ENCODE measurements around the gene DLG3.

The DLG3 gene

GRCh38 chrX:70494441-70494840 lies 49.8 kb downstream of the DLG3 start:
- no peak for TF ChIP-seq CTCF (IDR thresholded peaks at IDR 0.05; ENCODE audit: low read length)
- no peak for TF ChIP-seq EZH2 (IDR thresholded peaks at IDR 0.05; ENCODE audit: borderline replicate concordance, low read length)
- Histone ChIP-seq H3K4me1 (ENCODE audit: insufficient read depth, low read length, severe bottlenecking) (no peaks in the 10 kb centered on the region), H3K9ac (ENCODE audit: low read length) (no peak overlapping the region), H3K9me2 (ENCODE audit: low read depth, low read length) (no peaks in the 10 kb centered on the region), H4K20me1 (ENCODE audit: insufficient read depth, low read length) (no peaks in the 10 kb centered on the region), H3K27ac (ENCODE audit: low read depth, low read length, poor library complexity, severe bottlenecking) (no peak overlapping the region), H3K4me2 (ENCODE audit: low read length) (no peak overlapping the region), H2AFZ (ENCODE audit: low read length) (no peak overlapping the region), H3K36me3 (ENCODE audit: insufficient read depth, low read length) (peaks cover 22% of the 10 kb centered on the region), H3K27me3 (ENCODE audit: insufficient read depth, low read length) (no peaks in the 10 kb centered on the region), H3K79me2 (ENCODE audit: insufficient read depth, low read length) (no peaks in the 10 kb centered on the region), H3K4me3 (ENCODE audit: low read depth, low read length, poor library complexity, severe bottlenecking) (no peak overlapping the region), H3F3A (ENCODE audit: insufficient read depth, low read length) (no peaks in the 10 kb centered on the region), H3K9me3 (ENCODE audit: low read length) (no peaks in the 10 kb centered on the region)

GRCh38 chrX:70496491-70496890 lies 51.9 kb downstream of the DLG3 start:
- Histone ChIP-seq H3K4me3 (ENCODE audit: low read depth, low read length, poor library complexity, severe bottlenecking) (no peak overlapping the region), H3K9me3 (ENCODE audit: low read length) (no peaks in the 10 kb centered on the region), H4K20me1 (ENCODE audit: insufficient read depth, low read length) (no peaks in the 10 kb centered on the region), H3F3A (ENCODE audit: insufficient read depth, low read length) (no peaks in the 10 kb centered on the region), H3K9ac (ENCODE audit: low read length) (no peak overlapping the region), H3K79me2 (ENCODE audit: insufficient read depth, low read length) (no peaks in the 10 kb centered on the region), H3K27me3 (ENCODE audit: insufficient read depth, low read length) (no peaks in the 10 kb centered on the region), H2AFZ (ENCODE audit: low read length) (no peak overlapping the region), H3K9me2 (ENCODE audit: low read depth, low read length) (no peaks in the 10 kb centered on the region), H3K36me3 (ENCODE audit: insufficient read depth, low read length) (peaks cover 27% of the 10 kb centered on the region), H3K4me2 (ENCODE audit: low read length) (no peak overlapping the region), H3K27ac (ENCODE audit: low read depth, low read length, poor library complexity, severe bottlenecking) (no peak overlapping the region), H3K4me1 (ENCODE audit: insufficient read depth, low read length, severe bottlenecking) (no peaks in the 10 kb centered on the region)
- no peak for TF ChIP-seq EZH2 (IDR thresholded peaks at IDR 0.05; ENCODE audit: borderline replicate concordance, low read length)
- TF ChIP-seq CTCF (IDR thresholded peaks at IDR 0.05; ENCODE audit: low read length) = no peak

- no peaks in the 10 kb centered on the region for H3F3A ChIP-seq (ENCODE audit: insufficient read depth, low read length)
- H3K4me3 ChIP-seq (ENCODE audit: low read depth, low read length, poor library complexity, severe bottlenecking) = no peak overlapping the region
- H2AFZ ChIP-seq (ENCODE audit: low read length) = no peak overlapping the region
- no peak overlapping the region for H3K4me2 ChIP-seq (ENCODE audit: low read length)
- H3K9ac ChIP-seq (ENCODE audit: low read length) = no peak overlapping the region
- no peaks in the 10 kb centered on the region for H3K79me2 ChIP-seq (ENCODE audit: insufficient read depth, low read length)
- H3K27ac ChIP-seq (ENCODE audit: low read depth, low read length, poor library complexity, severe bottlenecking) = no peak overlapping the region
- H3K36me3 ChIP-seq (ENCODE audit: insufficient read depth, low read length) = peaks cover 31% of the 10 kb centered on the region
- H4K20me1 ChIP-seq (ENCODE audit: insufficient read depth, low read length) = no peaks in the 10 kb centered on the region
- TF ChIP-seq EZH2 (IDR thresholded peaks at IDR 0.05; ENCODE audit: borderline replicate concordance, low read length) (no peak), CTCF (IDR thresholded peaks at IDR 0.05; ENCODE audit: low read length) (no peak)
- no peaks in the 10 kb centered on the region for H3K9me2 ChIP-seq (ENCODE audit: low read depth, low read length)
- no peaks in the 10 kb centered on the region for H3K27me3 ChIP-seq (ENCODE audit: insufficient read depth, low read length)
- H3K9me3 ChIP-seq (ENCODE audit: low read length) = no peaks in the 10 kb centered on the region
- no peaks in the 10 kb centered on the region for H3K4me1 ChIP-seq (ENCODE audit: insufficient read depth, low read length, severe bottlenecking)
Measured at GRCh38 chrX:70497026-70497425, 52.4 kb downstream of the DLG3 start.
